Colonic mucosa (tissue), 4 donors: ENCODE data around the gene EXD3. TPM values are rescaled to one million over a fixed set of nuclear protein-coding genes. Genes with fewer than 3 reads are reported as not detected.

ENCODE experiments used
- DNase-seq: peaks from one replicate; pipeline ENCODE4 v3.0.0-alpha.2; 2020
- H3K27ac ChIP-seq: fragments of 200-600 bp; one replicate; pipeline ENCODE4 v1.8.0; 2021
- H3K27me3 ChIP-seq: fragments of 200-600 bp; one replicate; pipeline ENCODE4 v1.8.0; 2021
- H3K36me3 ChIP-seq: fragments of 200-600 bp; one replicate; pipeline ENCODE4 v1.8.0; 2021
- H3K4me1 ChIP-seq: fragments of 200-600 bp; one replicate; pipeline ENCODE4 v1.8.0; 2021; ENCODE audit warnings: mild to moderate bottlenecking
- H3K4me3 ChIP-seq: fragments of 200-600 bp; one replicate; pipeline ENCODE4 v1.8.0; 2021
- H3K9ac ChIP-seq, 2 donors: one replicate each; pipeline ENCODE4 v1.7.0; 2013; ENCODE audit warnings: control low read depth in 2 of 2, low read depth in 2 of 2, low read length in 2 of 2
- H3K9me3 ChIP-seq: fragments of 200-600 bp; one replicate; pipeline ENCODE4 v1.8.0; 2021
- intact Hi-C: fragments of 100-400 bp; cut with DNase I; formaldehyde crosslinking; loops from one replicate; pipeline ENCODE4 v1.14.1; 2022
- total RNA-seq, 2 donors: library from RNA; stranded (reverse); fragmentation: NEBNext Ultra II Directional in 1 of 2; extraction: Animal tissue kit (Norgen Biotek cat#: 25700) in 1 of 2; gene quantifications; one replicate each; pipeline ENCODE4 v1.2.1, GENCODE V29; 2021
- TF ChIP-seq, protein P1 (sequence below): fragments of 200-600 bp; IDR thresholded peaks from one replicate; pipeline ENCODE4 v1.8.0; 2022; ENCODE audit warnings: antibody characterized with exemption, mild to moderate bottlenecking
- donor health status: healthy.
- donor health status: DM: no; HTN: no; CAD: no.
- donor health status: DM: no; HTN: no; CAD: no.

EXD3 gene
- total RNA-seq, 2 donors from 2014 or later, result 34.9 to 36.4 TPM

DNA sequence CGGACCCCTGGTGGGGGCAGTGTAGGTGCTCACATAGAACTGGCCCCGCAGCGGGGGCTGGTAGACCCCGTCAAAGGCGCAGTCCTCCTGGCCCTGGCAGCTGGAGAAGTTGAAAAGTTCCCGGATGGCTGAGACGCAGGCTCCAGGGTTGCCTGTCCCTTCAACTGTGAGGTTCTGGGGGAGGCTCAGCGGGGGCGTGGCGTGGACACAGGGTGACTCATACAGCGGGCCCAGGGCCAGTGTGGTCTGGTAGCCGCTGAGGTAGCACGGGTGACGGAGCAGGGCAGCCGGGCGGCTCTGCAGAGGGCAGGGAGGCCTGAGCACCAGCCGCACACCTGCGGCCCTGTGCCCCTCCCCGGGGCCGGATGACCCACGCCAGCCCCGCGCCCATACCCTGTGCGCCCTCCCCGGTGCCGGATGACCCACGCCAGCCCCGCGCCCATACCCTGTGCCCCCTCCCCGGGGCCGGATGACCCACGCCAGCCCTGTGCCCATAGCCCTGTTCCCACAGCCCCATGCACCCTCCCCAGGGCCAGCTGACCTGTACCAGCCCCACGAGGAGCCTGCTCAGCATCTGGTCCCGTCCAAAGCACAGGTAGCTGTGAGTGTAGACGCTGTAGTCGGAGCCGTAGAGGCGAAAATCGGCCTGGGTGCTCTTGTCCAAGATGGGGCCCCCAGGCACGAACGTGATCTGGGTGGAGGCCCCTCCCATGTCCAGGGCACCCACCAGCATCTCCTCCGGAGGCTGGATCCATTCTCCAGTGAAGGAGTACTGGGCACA, 13.2 kb upstream of the EXD3 start:
- intact Hi-C loops, result no loop called here
- peak; percentile 87 for DNase-seq
- TF ChIP-seq, protein P1, sequence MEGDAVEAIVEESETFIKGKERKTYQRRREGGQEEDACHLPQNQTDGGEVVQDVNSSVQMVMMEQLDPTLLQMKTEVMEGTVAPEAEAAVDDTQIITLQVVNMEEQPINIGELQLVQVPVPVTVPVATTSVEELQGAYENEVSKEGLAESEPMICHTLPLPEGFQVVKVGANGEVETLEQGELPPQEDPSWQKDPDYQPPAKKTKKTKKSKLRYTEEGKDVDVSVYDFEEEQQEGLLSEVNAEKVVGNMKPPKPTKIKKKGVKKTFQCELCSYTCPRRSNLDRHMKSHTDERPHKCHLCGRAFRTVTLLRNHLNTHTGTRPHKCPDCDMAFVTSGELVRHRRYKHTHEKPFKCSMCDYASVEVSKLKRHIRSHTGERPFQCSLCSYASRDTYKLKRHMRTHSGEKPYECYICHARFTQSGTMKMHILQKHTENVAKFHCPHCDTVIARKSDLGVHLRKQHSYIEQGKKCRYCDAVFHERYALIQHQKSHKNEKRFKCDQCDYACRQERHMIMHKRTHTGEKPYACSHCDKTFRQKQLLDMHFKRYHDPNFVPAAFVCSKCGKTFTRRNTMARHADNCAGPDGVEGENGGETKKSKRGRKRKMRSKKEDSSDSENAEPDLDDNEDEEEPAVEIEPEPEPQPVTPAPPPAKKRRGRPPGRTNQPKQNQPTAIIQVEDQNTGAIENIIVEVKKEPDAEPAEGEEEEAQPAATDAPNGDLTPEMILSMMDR, result no peak
- Histone ChIP-seq H3K36me3 (no peaks in the 10 kb centered on the region), H3K4me3 (peak overlapping the region; percentile 22), H3K27ac (peak overlapping the region; percentile 44), H3K4me1 (peaks cover 16% of the 10 kb centered on the region), H3K27me3 (no peaks in the 10 kb centered on the region), H3K9ac (peak overlapping the region; percentile 60 to 63), H3K9me3 (no peaks in the 10 kb centered on the region)

DNA sequence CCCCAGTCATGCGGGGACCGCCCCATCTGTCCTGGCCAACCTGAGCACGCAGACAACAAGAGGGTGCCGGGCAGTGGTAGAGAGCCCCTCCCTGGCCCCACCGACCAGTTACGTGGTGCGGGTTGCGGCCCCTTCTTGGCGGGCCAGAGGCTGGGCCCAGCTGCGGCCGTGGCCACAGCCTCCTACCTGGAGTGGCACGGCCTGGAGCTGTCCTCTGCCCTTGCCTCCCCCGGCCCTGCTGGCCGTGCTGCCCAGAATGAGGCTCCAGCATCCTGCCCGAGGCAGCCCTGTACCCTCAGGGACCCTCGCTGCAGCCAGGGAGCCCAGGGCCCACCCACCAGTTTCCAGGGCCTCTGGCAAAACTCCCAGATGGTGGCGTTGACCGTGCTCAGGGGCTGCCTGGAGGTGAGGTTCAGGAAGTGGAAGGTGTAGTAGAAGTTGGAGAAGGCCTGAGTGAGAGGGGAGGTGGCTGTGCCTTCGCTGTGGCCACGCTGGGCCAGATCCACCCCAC, 12.5 kb upstream of the EXD3 start:
- no peak for DNase-seq
- no peaks in the 10 kb centered on the region for H3K27me3 ChIP-seq
- TF ChIP-seq, protein P1, result no peak
- no peak overlapping the region for H3K4me3 ChIP-seq
- intact Hi-C loops, result no loop called here
- no peaks in the 10 kb centered on the region for H3K36me3 ChIP-seq
- peak overlapping the region; percentile 44 for H3K27ac ChIP-seq
- peaks cover 16% of the 10 kb centered on the region for H3K4me1 ChIP-seq
- peak overlapping the region; percentile 60 to 63 for H3K9ac ChIP-seq
- H3K9me3 ChIP-seq, result no peaks in the 10 kb centered on the region

DNA sequence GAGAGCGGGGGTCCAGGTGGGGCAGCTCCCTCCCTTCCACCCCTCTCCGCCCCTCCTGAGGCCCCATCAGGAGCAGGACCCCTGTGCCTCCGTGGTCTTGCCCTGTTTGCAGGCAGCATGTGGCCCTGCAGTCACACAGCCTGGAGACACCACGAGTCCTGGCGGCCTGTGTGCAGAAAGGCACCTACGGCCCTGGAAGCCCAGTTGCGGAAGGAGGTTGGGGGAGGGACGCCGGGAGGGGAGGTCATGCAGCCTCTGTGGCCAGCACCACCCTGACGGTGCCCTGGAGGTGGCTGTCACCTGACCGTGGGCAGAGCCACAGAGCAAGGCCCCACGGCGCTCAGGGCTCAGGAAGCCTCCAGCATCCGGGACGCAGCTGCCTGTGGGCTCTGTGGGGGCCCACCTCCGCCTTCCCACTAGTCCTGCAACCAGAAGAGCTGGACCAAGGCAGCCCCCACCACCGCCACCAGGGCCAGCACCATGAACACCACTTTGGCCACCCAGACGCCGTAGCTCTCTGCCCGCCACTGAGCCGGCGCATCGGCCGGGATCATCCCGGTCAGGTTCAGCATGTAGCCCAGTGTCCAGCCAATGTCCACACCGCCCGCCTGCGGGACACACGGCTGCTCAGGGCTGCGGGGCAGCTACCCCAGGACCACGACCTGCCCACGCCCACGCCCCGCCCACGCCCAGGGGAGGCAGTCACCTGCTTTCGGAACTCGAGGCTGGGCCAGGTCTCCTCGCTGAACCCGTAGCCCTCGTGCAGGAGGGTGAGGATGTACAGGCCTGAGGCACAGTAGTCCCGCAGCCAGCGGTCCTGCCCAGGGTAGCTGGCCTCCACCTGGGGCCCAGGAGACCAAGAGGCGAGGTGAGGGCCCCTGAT, 11.8 kb upstream of the EXD3 start:
- intact Hi-C loops, result no loop called here
- no peak overlapping the region for H3K27ac ChIP-seq
- H3K9ac ChIP-seq, result no peak overlapping the region
- DNase-seq, result no peak
- no peak overlapping the region for H3K4me3 ChIP-seq
- TF ChIP-seq, protein P1, result no peak
- H3K27me3 ChIP-seq, result no peaks in the 10 kb centered on the region
- no peaks in the 10 kb centered on the region for H3K36me3 ChIP-seq
- no peaks in the 10 kb centered on the region for H3K9me3 ChIP-seq
- peaks cover 16% of the 10 kb centered on the region for H3K4me1 ChIP-seq

DNA sequence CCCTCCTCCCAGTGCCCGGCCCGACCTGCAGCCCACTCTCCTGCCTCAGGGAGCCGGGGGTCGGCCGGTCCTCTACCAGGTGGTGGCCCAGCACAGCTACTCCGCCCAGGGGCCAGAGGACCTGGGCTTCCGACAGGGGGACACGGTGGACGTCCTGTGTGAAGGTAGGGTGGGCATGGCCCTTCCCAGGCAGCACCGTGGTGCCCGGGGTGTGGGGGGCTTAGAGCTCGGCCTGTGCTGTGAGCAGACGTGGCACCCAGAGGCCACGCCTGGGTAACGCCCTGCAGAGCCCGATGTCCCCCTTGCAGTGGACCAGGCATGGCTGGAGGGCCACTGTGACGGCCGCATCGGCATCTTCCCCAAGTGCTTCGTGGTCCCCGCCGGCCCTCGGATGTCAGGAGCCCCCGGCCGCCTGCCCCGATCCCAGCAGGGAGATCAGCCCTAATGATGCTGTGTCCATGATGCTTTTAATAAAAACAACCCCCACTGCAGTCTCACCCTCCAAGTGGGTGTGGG, 11.0 kb upstream of the EXD3 start:
- intact Hi-C loops, result no loop called here
- Histone ChIP-seq H3K27me3 (no peaks in the 10 kb centered on the region), H3K36me3 (no peaks in the 10 kb centered on the region), H3K27ac (no peak overlapping the region), H3K9ac (no peak overlapping the region), H3K9me3 (no peaks in the 10 kb centered on the region), H3K4me1 (peaks cover 16% of the 10 kb centered on the region), H3K4me3 (no peak overlapping the region)
- DNase-seq, result no peak
- TF ChIP-seq, protein P1, result no peak

DNA sequence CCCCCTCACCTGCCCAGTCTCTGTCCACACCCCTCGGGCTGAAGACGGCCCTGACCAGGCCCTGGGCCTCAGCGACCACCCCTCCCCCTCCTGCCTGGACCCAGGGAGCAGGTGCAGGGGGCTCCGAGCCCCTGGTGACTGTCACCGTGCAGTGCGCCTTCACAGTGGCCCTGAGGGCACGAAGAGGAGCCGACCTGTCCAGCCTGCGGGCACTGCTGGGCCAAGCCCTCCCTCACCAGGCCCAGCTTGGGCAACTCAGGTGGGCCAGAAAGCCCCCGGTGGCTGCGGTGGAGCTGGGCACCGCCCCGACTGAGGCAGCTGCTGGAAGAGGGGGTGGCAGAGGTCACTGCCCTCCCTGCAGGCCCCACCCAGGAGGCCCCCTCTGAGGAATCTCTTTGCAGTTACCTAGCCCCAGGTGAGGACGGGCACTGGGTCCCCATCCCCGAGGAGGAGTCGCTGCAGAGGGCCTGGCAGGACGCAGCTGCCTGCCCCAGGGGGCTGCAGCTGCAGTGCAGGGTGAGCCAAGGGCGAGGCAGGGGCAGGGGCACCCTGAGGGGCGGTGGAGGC, 10.5 kb upstream of the EXD3 start:
- H3K4me3 ChIP-seq, result no peak overlapping the region
- no peak overlapping the region for H3K9ac ChIP-seq
- TF ChIP-seq, protein P1, result no peak
- H3K27ac ChIP-seq, result no peak overlapping the region
- peaks cover 16% of the 10 kb centered on the region for H3K4me1 ChIP-seq
- no peaks in the 10 kb centered on the region for H3K9me3 ChIP-seq
- DNase-seq, result no peak
- no peaks in the 10 kb centered on the region for H3K36me3 ChIP-seq
- no peaks in the 10 kb centered on the region for H3K27me3 ChIP-seq
- intact Hi-C loops, result no loop called here
